ENCODE data around the gene IL33. TPM values are rescaled to one million over a fixed set of nuclear protein-coding genes. Genes with fewer than 3 reads are reported as not detected.

Gene IL33
- polyA plus RNA-seq, 1 donor (not counting 4 experiments of a cell fraction or from before 2014, with no cell fraction given) = 7.8 TPM

DNA sequence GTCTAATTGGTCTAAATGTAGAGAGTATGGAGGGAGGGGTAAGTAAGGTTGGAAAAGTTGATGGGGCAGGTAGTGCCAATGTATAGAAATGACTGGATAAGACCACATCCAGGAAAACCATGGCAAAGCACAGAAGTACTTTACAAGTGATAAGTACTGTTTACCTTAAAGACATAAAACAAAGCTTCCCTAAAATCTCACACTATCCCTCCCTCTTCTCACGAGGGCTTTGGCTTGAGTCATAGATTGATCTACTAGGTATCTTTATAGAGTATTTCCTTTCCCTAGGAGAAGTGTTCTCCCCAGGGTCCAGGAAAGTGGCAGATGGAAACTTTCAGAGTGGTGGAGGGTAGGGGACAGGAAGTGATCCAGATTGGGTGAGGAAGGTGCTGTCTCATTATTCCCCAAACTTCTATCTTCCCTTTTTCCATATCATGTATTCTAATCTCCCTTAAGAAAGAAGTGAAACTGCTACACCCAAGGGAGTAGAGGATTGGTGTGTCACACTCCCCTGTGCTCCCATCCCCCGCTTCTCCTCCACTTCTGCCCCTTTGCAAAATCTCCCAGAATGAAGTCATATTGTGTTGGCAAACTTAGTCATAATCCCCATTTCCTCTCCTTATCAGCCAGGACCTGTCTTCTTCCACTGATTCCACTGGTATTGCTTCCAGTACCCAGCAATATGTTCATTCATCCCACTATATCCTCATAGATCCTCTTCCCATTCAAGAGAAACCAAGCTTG, 14.6 kb downstream of the IL33 start:
- H3K27ac ChIP-seq (ENCODE audit: control insufficient read depth, insufficient read depth, low read length) = peak overlapping the region; percentile 73
- dilution Hi-C loops (cut with MboI; ENCODE audit: extremely low pct_ligation_motif_present, low sequenced_read_pairs) = no loop called here
- no peaks in the 10 kb centered on the region for H4K20me1 ChIP-seq (ENCODE audit: control insufficient read depth, extremely low read depth, insufficient read depth, low read length)
- DNase-seq (ENCODE audit: low read depth, low spot score) = peak; percentile 21
- FAIRE-seq = peak; percentile 96
- no peaks in the 10 kb centered on the region for H3K79me2 ChIP-seq (ENCODE audit: control insufficient read depth, insufficient read depth, low read length)
- no peak for TF ChIP-seq EZH2 (IDR thresholded peaks at IDR 0.05; ENCODE audit: low read length)
- TF ChIP-seq, protein P1, sequence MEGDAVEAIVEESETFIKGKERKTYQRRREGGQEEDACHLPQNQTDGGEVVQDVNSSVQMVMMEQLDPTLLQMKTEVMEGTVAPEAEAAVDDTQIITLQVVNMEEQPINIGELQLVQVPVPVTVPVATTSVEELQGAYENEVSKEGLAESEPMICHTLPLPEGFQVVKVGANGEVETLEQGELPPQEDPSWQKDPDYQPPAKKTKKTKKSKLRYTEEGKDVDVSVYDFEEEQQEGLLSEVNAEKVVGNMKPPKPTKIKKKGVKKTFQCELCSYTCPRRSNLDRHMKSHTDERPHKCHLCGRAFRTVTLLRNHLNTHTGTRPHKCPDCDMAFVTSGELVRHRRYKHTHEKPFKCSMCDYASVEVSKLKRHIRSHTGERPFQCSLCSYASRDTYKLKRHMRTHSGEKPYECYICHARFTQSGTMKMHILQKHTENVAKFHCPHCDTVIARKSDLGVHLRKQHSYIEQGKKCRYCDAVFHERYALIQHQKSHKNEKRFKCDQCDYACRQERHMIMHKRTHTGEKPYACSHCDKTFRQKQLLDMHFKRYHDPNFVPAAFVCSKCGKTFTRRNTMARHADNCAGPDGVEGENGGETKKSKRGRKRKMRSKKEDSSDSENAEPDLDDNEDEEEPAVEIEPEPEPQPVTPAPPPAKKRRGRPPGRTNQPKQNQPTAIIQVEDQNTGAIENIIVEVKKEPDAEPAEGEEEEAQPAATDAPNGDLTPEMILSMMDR (optimal IDR thresholded peaks at IDR 0.05 in 1 of 3, IDR thresholded peaks at IDR 0.05 in 1 of 3, conservative IDR thresholded peaks at IDR 0.05 in 1 of 3; ENCODE audit: extremely low read depth in 1 of 3, insufficient read depth in 2 of 3, low read length in 3 of 3) = no peak
- H3K36me3 ChIP-seq (ENCODE audit: control insufficient read depth in 2 of 2, extremely low read depth in 1 of 2, insufficient read depth in 2 of 2, low read length in 2 of 2) = no peaks in the 10 kb centered on the region
- H3K9ac ChIP-seq (ENCODE audit: control insufficient read depth, extremely low read depth, insufficient read depth, low read length) = no peak overlapping the region
- H3K4me1 ChIP-seq (ENCODE audit: control insufficient read depth, extremely low read depth, insufficient read depth, low read length) = peaks cover 34% of the 10 kb centered on the region
- H3K4me3 ChIP-seq (ENCODE audit: control insufficient read depth in 2 of 3, extremely low read depth in 1 of 3, insufficient read depth in 2 of 3, low read depth in 1 of 3, low read length in 3 of 3) = peak overlapping the region in 2 of 3 experiments; percentile 8 to 26
- H3K9me3 ChIP-seq (ENCODE audit: control insufficient read depth, low read depth, low read length) = no peaks in the 10 kb centered on the region
- H3K9me1 ChIP-seq (ENCODE audit: control insufficient read depth, extremely low read depth, insufficient read depth, low read length) = no peaks in the 10 kb centered on the region
- no peaks in the 10 kb centered on the region for H3K27me3 ChIP-seq (ENCODE audit: control insufficient read depth, extremely low read depth, insufficient read depth, low read length)
- peak overlapping the region; percentile 73 for H3K4me2 ChIP-seq (ENCODE audit: control insufficient read depth, extremely low read depth, insufficient read depth, low read depth, low read length)
- H2AFZ ChIP-seq (ENCODE audit: control insufficient read depth, low read length) = peak overlapping the region; percentile 58

DNA sequence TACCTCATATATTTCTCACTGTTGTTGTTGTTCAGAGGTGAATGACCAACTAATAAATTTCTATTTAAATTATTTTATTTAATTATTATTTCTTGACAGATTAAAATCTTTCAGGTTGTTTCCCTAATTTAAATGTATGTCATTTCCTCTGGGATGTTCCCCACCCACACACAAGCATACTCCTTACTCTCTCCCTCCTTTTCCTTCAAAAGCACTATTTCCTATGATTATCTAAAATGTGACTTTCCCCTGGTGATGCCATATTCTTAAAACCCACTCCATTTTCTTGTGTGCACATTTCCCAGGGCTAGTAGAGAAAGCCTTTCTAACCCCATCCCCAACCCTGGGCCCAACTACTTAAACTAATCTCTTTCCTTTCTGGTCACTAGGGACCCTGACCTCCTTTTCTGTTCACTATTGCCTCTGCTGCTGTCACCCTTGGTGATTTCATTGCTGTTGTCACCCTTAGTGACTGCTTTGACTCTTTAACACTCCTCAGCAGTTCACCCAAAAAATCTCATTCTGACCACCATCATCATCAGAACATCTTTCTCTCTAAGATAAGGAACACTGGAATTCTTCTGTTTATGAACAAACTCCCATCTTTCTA, 16.8 kb downstream of the IL33 start:
- Histone ChIP-seq H3K9ac (ENCODE audit: control insufficient read depth, extremely low read depth, insufficient read depth, low read length) (no peak overlapping the region), H3K4me3 (ENCODE audit: control insufficient read depth in 2 of 3, extremely low read depth in 1 of 3, insufficient read depth in 2 of 3, low read depth in 1 of 3, low read length in 3 of 3) (no peak overlapping the region), H2AFZ (ENCODE audit: control insufficient read depth, low read length) (no peak overlapping the region), H3K4me1 (ENCODE audit: control insufficient read depth, extremely low read depth, insufficient read depth, low read length) (peaks cover 22% of the 10 kb centered on the region), H3K9me1 (ENCODE audit: control insufficient read depth, extremely low read depth, insufficient read depth, low read length) (no peaks in the 10 kb centered on the region), H3K9me3 (ENCODE audit: control insufficient read depth, low read depth, low read length) (no peaks in the 10 kb centered on the region), H3K79me2 (ENCODE audit: control insufficient read depth, insufficient read depth, low read length) (no peaks in the 10 kb centered on the region), H4K20me1 (ENCODE audit: control insufficient read depth, extremely low read depth, insufficient read depth, low read length) (no peaks in the 10 kb centered on the region), H3K27ac (ENCODE audit: control insufficient read depth, insufficient read depth, low read length) (no peak overlapping the region), H3K36me3 (ENCODE audit: control insufficient read depth in 2 of 2, extremely low read depth in 1 of 2, insufficient read depth in 2 of 2, low read length in 2 of 2) (no peaks in the 10 kb centered on the region), H3K27me3 (ENCODE audit: control insufficient read depth, extremely low read depth, insufficient read depth, low read length) (no peaks in the 10 kb centered on the region), H3K4me2 (ENCODE audit: control insufficient read depth, extremely low read depth, insufficient read depth, low read depth, low read length) (no peak overlapping the region)
- DNase-seq (ENCODE audit: low read depth, low spot score) = no peak
- no peak for FAIRE-seq
- TF ChIP-seq, protein P1 (optimal IDR thresholded peaks at IDR 0.05 in 1 of 3, IDR thresholded peaks at IDR 0.05 in 1 of 3, conservative IDR thresholded peaks at IDR 0.05 in 1 of 3; ENCODE audit: extremely low read depth in 1 of 3, insufficient read depth in 2 of 3, low read length in 3 of 3) = no peak
- no peak for TF ChIP-seq EZH2 (IDR thresholded peaks at IDR 0.05; ENCODE audit: low read length)
- dilution Hi-C loops (cut with MboI; ENCODE audit: extremely low pct_ligation_motif_present, low sequenced_read_pairs) = no loop called here

Measured in keratinocyte (primary cell).